Caco-2 (cell line): ENCODE data around the gene GNG7. TPM values are rescaled to one million over a fixed set of nuclear protein-coding genes. Genes with fewer than 3 reads are reported as not detected.
"Not testable (repeated sequence)": the region's sequence is repeated elsewhere in the genome, so short reads cannot be mapped to it uniquely, and the experiment has no call there.

Experiments
- BruUV-seq: library from RNA; stranded (reverse); fragments of 400-500 nt; replicated peaks from 2 replicates; lab custom pipeline; 2021; lab: Mats Ljungman, UMichigan
- CTCF ChIA-PET: fragments of 300-600 bp; sonication (Branson Sonifier 250); formaldehyde crosslinking; loops from one replicate; lab custom pipeline; 2022; ENCODE audit warnings: antibody characterized with exemption; lab: Charles Lee
- POLR2A ChIA-PET: fragments of 300-600 bp; sonication (Branson Sonifier 250); formaldehyde crosslinking; loops from one replicate; lab custom pipeline; 2022; ENCODE audit warnings: antibody characterized with exemption; lab: Charles Lee
- DNase-seq, 2 experiments: peaks; one replicate each; pipeline versions ENCODE4 v3.0.0 to v3.0.0-alpha.2; 2020 to 2022
- H3K27me3 ChIP-seq: replicated peaks from 2 replicates; pipeline ENCODE4 v1.6.0; 2011; ENCODE audit warnings: low read length; ENCODE audit not compliant: control insufficient read depth, insufficient read depth
- H3K36me3 ChIP-seq: 2 replicates; pipeline ENCODE4 v1.5.1; 2011; ENCODE audit warnings: low read length; ENCODE audit not compliant: control insufficient read depth, insufficient read depth
- H3K4me1 ChIP-seq: fragments of 250-450 bp; sonication (Bioruptor Pico); 2 replicates; pipeline ENCODE4 v1.5.1; 2020; ENCODE audit warnings: mild to moderate bottlenecking
- H3K4me3 ChIP-seq: 2 replicates; pipeline ENCODE4 v1.5.1; 2011; ENCODE audit warnings: low read depth, mild to moderate bottlenecking, control low read depth, low read length
- H3K9me3 ChIP-seq: fragments of 250-450 bp; sonication (Bioruptor Pico); 2 replicates; pipeline ENCODE4 v1.5.1; 2020; ENCODE audit warnings: mild to moderate bottlenecking, moderate library complexity
- H3K27ac Mint-ChIP-seq: one replicate; pipeline ENCODE4 v1.8.0; 2022; ENCODE audit warnings: mixed read lengths; ENCODE audit not compliant: unreplicated experiment
- H3K27me3 Mint-ChIP-seq: one replicate; pipeline ENCODE4 v1.8.0; 2022; ENCODE audit warnings: mixed read lengths; ENCODE audit not compliant: insufficient read depth, unreplicated experiment
- H3K36me3 Mint-ChIP-seq: one replicate; pipeline ENCODE4 v1.8.0; 2022; ENCODE audit warnings: mild to moderate bottlenecking, mixed read lengths; ENCODE audit not compliant: insufficient read depth, unreplicated experiment
- H3K4me1 Mint-ChIP-seq: one replicate; pipeline ENCODE4 v1.8.0; 2022; ENCODE audit warnings: low read depth, mixed read lengths; ENCODE audit not compliant: unreplicated experiment
- H3K4me3 Mint-ChIP-seq: one replicate; pipeline ENCODE4 v1.8.0; 2022; ENCODE audit warnings: mild to moderate bottlenecking, moderate library complexity, mixed read lengths; ENCODE audit not compliant: unreplicated experiment
- H3K9me3 Mint-ChIP-seq: one replicate; pipeline ENCODE4 v1.8.0; 2022; ENCODE audit warnings: mixed read lengths; ENCODE audit not compliant: unreplicated experiment
- CTCF ChIP-seq, 2 experiments: fragments of 200-600 bp in 1 of 2; IDR thresholded peaks; 1 replicate in 1 of 2; 2 replicates in 1 of 2; pipeline versions ENCODE4 v1.5.1 to v1.8.0; 2011 to 2022; ENCODE audit warnings: antibody characterized with exemption in 1 of 2, control low read depth in 1 of 2, inconsistent platforms in 1 of 2, low read depth in 1 of 2, low read length in 1 of 2, mild to moderate bottlenecking in 1 of 2, moderate library complexity in 1 of 2; ENCODE audit not compliant: insufficient read depth in 1 of 2, severe bottlenecking in 1 of 2, unreplicated experiment in 1 of 2
- intact Hi-C: fragments of 100-400 bp; cut with micrococcal nuclease; formaldehyde crosslinking; loops from one replicate; pipeline ENCODE4 v1.10.0; 2022; ENCODE audit not compliant: unreplicated experiment
- total RNA-seq: library from RNA; stranded (reverse); gene quantifications from 2 replicates; pipeline ENCODE4 v1.2.3, GENCODE V29; 2022

Gene GNG7
- total RNA-seq, 1 experiment from 2014 or later, result 0.43 TPM

GRCh38 chr19:2646866-2647535 is 55.5 kb downstream of the GNG7 start:
- Mint-ChIP-seq H3K9me3 (no peaks in the 10 kb centered on the region), H3K27ac (no peak overlapping the region), H3K36me3 (no peaks in the 10 kb centered on the region), H3K4me3 (no peak overlapping the region), H3K27me3 (peaks cover 9% of the 10 kb centered on the region), H3K4me1 (no peaks in the 10 kb centered on the region)
- intact Hi-C loops, result no loop called here
- POLR2A ChIA-PET, result no interaction called here
- no peak for TF ChIP-seq CTCF (IDR thresholded peaks at IDR 0.05; ENCODE audit: insufficient read depth in 1 of 2, low read depth in 1 of 2, low read length in 1 of 2, severe bottlenecking in 1 of 2, unreplicated experiment in 1 of 2)
- H3K9me3 ChIP-seq, result no peaks in the 10 kb centered on the region
- CTCF ChIA-PET, result no interaction called here
- H3K4me3 ChIP-seq, result no peak overlapping the region
- H3K4me1 ChIP-seq, result no peaks in the 10 kb centered on the region
- BruUV-seq, result no TSS peak
- no peaks in the 10 kb centered on the region; the same call in 1 of the 2 replicates for H3K27me3 ChIP-seq
- H3K36me3 ChIP-seq, result no peaks in the 10 kb centered on the region
- DNase-seq, result no peak

- POLR2A ChIA-PET, result no interaction called here
- Histone ChIP-seq H3K36me3 (no peaks in the 10 kb centered on the region), H3K27me3 (no peaks in the 10 kb centered on the region; the same call in 1 of the 2 replicates), H3K9me3 (no peaks in the 10 kb centered on the region), H3K4me1 (no peaks in the 10 kb centered on the region), H3K4me3 (no peak overlapping the region)
- H3K4me3 Mint-ChIP-seq, result no peak overlapping the region
- H3K27me3 Mint-ChIP-seq, result peaks cover 5% of the 10 kb centered on the region
- no TSS peak for BruUV-seq
- no peaks in the 10 kb centered on the region for H3K36me3 Mint-ChIP-seq
- H3K9me3 Mint-ChIP-seq, result no peaks in the 10 kb centered on the region
- CTCF ChIA-PET, result interaction anchor here (0.9 kb wide), 1 partner anchor 9 kb away, joined by 3 read pairs; no protein-coding TSS in a partner anchor
- intact Hi-C loops, result no loop called here
- H3K27ac Mint-ChIP-seq, result no peak overlapping the region
- TF ChIP-seq CTCF (IDR thresholded peaks at IDR 0.05; ENCODE audit: insufficient read depth in 1 of 2, low read depth in 1 of 2, low read length in 1 of 2, severe bottlenecking in 1 of 2, unreplicated experiment in 1 of 2), result no peak
- no peak for DNase-seq
- no peaks in the 10 kb centered on the region for H3K4me1 Mint-ChIP-seq
Measured at GRCh38 chr19:2645826-2646225, 56.7 kb downstream of the GNG7 start.

GRCh38 chr19:2643123-2643737 is 59.3 kb downstream of the GNG7 start:
- H3K9me3 Mint-ChIP-seq, H3K36me3 ChIP-seq, DNase-seq, H3K4me3 ChIP-seq, CTCF ChIA-PET, H3K27me3 ChIP-seq, intact Hi-C loops, H3K4me3 Mint-ChIP-seq, H3K36me3 Mint-ChIP-seq, POLR2A ChIA-PET, H3K27ac Mint-ChIP-seq, H3K9me3 ChIP-seq, H3K4me1 ChIP-seq, H3K4me1 Mint-ChIP-seq, BruUV-seq: not testable (repeated sequence)
- H3K27me3 Mint-ChIP-seq, result peaks cover 10% of the 10 kb centered on the region
